GM21529 (cell line): ENCODE results near the gene TMEM271.

Experiments used
- ATAC-seq: cut with Tn5 transposase; IDR thresholded peaks from one replicate; pipeline ENCODE4 v1.9.1; 2021; ENCODE audit not compliant: unreplicated experiment

Gene TMEM271

DNA sequence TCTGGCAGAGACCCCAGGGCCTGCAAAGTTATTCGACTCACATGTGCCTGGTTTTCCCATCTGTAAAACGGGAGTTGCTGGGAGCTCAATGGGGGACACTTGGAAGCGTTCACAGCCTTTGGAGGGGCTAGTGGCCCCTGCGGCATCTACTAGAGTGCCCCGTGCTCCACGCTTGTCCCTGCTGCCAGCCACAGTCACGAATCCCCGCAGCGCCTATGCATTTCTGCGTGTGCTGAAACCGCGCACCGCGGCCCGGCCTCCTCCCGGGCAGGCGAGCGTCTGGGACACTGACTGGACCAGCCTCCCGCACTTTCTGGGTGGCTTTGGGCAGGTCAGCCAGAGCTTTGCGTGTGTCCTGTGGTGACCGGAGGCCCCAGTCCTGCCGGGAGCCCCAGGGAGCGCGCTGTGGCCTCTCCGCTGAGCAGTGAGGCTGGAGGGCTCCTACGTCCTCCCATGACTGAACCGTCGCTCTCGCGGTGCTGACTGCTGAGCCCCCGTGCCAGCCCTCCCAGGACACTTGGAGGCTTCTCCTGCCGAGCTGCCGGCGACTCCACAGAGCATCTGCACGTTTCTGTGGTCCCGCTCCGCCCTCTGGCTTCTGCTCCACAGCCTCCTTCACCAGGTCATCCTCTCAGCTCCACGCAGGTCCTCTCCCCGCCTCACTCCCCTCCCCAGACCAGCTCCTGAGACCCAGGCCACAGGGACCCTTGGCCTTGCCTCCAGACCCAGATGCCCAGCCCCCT, 40.7 kb downstream of the TMEM271 start:
- ATAC-seq = no peak

DNA sequence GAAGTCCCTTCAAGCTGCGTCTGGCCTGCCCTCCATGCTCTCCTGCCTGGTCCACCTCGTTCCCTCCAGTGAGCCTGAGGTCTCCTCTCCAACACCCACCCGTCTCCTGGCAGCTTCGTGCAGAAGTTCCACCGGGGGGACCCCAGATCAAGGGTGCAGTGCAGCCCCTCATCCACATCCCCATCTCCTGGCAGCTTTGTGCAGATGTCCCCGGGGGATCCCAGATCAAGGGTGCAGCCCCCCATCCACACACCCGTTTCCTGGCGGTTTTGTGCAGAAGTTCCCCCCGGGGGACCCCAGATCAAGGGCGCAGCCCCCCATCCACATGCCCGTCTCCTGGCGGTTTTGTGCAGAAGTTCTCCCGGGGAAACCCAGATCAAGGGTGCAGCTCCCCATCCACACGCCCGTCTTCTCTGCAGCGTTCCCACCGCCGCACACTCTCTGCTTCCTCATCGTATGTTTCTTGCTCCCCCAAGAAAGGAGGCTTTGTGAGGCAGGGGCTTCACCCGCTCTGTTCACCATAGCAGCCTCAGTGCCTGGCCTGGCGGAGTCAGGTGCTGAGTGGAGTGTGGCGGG, 41.4 kb downstream of the TMEM271 start:
- no peak for ATAC-seq

- no peak for ATAC-seq
These were observed 42.0 kb downstream of the TMEM271 start for GRCh38 chr4:534101-534575.

DNA sequence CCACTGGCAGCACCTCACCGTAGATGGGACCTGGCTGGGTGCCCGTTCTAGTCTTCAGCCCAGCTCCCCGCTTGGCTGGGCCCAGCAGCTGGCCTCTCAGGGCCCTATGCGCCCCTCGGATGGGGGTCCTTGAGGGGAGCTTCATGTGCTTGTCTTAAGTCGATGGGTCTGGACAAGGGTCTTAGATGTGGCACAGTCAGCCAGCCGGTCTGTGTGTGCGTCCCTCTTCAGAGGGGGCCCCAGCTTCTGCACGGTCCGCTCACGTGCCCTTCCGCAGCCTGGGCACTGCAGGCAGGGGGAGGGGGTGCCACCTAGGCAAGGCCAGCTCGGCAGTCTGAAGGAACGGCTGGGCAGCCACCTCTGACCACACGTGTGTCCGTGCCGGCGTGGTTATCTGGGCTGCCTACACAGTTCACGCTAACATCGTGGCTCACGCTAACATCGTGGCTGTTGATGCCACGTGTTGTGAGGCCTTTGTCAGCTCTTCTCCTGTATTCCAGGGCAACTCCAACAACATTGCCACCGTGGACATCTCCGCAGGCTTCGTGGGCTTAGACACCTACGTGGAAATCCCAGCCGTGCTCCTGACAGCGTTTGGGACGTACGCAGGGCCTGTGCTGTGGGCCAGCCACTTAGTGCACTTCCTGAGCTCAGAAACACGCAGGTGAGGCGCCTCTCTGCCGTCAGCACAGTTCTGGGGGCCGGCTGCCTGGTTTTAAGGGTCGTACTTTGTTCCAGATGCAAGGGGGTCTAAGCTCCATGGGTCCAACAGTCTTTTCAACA, 42.6 kb downstream of the TMEM271 start:
- no peak for ATAC-seq

DNA sequence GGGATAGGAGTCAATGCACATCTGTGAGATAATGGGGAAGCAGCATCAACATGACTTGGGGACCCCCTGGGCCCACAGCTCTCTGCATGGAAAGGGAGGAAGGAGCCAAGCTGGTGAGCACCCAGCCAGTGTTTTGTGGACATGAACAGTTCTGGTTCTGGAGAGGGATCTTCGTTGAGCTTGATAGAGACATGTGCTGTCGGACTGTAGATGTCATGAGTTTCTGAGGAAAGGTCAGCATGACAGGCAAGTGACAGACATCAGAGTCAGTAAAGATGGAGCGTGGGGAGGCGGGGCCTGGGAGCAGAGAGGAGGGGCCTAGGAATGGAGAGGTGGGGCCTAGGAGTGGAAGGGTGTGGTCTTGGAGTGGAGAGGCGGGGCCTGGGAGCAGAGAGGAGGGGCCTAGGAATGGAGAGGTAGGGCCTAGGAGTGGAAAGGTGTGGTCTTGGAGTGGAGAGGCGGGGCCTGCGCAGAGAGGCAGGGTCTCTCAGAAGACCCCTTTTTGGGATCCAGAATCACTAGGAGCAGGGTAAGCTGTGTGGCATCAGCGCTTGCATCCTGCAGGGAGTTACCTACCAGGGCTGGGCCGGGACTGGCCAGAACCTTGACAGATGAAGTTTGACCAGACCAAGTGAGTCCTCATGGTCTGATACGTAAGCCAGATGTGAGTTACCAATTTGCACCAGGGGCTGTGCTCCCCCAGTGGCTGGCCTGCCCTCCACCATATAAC, 43.3 kb downstream of the TMEM271 start:
- no peak for ATAC-seq

GRCh38 chr4:531721-532565, 44.2 kb downstream of the TMEM271 start:
- ATAC-seq = no peak

- ATAC-seq = no peak
These were observed 45.0 kb downstream of the TMEM271 start for GRCh38 chr4:531076-531475.

DNA sequence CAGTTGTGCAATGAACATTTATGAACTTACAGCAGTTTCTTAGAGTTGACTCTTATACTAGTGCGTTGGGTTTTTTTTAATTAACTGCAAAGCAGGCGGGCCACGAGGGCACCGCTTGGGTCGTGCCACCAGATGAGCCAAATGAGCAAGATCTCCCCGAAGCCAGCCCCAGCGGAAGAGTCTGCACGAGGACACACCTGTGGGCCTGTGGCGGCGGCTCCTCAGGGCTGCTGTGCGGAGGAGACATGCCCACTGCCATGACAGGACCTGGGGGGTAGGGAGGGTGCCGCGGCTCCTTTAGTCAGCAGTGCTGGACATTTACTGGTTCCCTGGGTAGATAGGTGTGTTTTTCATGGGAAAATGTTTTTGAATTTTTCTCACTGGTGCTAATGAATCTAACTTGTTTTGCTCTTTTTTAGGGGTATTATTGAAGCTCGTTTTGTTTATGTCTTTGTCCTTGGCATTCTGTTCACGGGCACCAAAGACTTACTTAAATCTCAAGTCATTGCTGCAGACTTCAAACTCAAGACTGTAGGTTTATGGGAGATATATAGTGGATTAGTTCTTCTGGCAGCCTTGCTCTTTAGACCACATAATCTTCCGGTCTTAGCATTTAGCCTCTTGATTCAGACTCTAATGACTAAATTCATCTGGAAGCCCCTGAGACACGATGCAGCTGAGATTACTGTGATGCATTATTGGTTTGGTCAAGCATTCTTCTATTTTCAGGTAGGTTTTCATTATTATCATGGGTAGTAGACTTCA, 45.9 kb downstream of the TMEM271 start:
- no peak for ATAC-seq

GRCh38 chr4:529563-529962, 46.5 kb downstream of the TMEM271 start:
- ATAC-seq = no peak

DNA sequence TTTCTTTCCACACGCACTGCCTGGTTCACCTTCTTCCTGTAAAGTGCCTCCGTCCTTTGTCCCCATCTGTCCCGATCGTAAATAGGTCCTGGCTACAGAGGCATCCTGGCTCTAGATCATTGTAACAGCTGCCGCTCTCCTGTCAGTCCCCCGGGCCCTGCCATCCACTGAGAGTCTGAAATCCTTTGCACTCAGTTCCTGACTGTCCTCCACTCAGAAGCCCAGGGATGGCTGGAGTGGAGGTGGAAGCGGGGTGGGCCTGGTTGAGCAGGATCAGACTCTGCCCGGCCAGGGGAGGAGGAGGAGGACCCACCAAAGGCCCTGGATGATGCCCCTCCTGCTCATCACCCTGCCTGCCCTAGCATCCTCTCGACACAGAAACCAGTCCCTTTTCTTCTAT, 47.3 kb downstream of the TMEM271 start:
- no peak for ATAC-seq

GRCh38 chr4:528296-528695, 47.8 kb downstream of the TMEM271 start:
- ATAC-seq = no peak

DNA sequence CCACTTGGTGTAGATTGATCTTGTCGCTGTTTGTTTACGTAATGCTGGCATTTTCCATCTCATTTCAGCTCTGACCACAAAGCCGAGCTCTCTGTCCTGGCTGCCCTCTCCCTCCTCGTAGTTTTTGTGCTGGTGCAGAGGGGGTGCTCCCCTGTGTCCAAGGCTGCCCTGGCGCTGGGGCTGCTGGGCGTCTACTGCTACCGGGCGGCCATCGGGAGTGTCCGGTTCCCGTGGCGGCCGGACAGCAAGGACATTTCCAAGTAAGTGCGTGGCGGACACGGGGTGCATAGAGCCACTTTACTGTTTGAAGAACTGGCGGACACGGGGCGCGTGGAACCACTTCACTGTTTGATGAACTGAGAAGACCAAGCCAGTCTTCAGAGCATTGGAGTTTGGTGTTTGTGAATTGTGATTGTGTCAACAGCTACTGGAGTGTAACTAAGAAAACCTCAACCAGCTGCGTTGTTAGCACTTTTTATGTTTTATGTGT, 49.1 kb downstream of the TMEM271 start:
- no peak for ATAC-seq

- ATAC-seq = no peak
These were observed 49.7 kb downstream of the TMEM271 start for GRCh38 chr4:526189-526909.

GRCh38 chr4:525660-526059, 50.4 kb downstream of the TMEM271 start:
- no peak for ATAC-seq

GRCh38 chr4:524196-524595, 51.9 kb downstream of the TMEM271 start:
- ATAC-seq = no peak
